H9 (cell line): ENCODE measurements around the gene VPS72. TPM values are rescaled to one million over a fixed set of nuclear protein-coding genes. Genes with fewer than 3 reads are reported as not detected.
A peak's percentile ranks its signal among the peaks of the same experiment; 100 is the strongest.

Experiments
- DNase-seq: peaks from one replicate; pipeline ENCODE4 v3.0.0-alpha.2; 2017
- H2AFZ ChIP-seq: one replicate; pipeline ENCODE4 v1.6.1; 2013; ENCODE audit warnings: mild to moderate bottlenecking, low read length, control low read depth, moderate library complexity
- H2AK5ac ChIP-seq: 2 replicates; pipeline ENCODE4 v1.6.1; 2013; ENCODE audit warnings: low read length, control low read depth, mixed read lengths; ENCODE audit not compliant: insufficient read length
- H2BK120ac ChIP-seq: one replicate; pipeline ENCODE4 v1.6.1; 2013; ENCODE audit warnings: low read depth, mild to moderate bottlenecking, low read length, control low read depth, inconsistent platforms; ENCODE audit not compliant: poor library complexity, severe bottlenecking
- H2BK12ac ChIP-seq: 2 replicates; pipeline ENCODE4 v1.6.1; 2013; ENCODE audit warnings: low read length, control low read depth, mixed read lengths, low read depth; ENCODE audit not compliant: insufficient read length
- H2BK15ac ChIP-seq: 2 replicates; pipeline ENCODE4 v1.6.1; 2013; ENCODE audit warnings: low read depth, low read length, control low read depth
- H2BK20ac ChIP-seq: one replicate; pipeline ENCODE4 v1.6.1; 2013; ENCODE audit warnings: low read depth, mild to moderate bottlenecking, low read length, control low read depth, inconsistent platforms; ENCODE audit not compliant: poor library complexity, severe bottlenecking
- H2BK5ac ChIP-seq: 2 replicates; pipeline ENCODE4 v1.6.1; 2013; ENCODE audit warnings: low read length, control low read depth, mixed read lengths; ENCODE audit not compliant: insufficient read length
- H3K14ac ChIP-seq: 2 replicates; pipeline ENCODE4 v1.6.1; 2013; ENCODE audit warnings: low read length, control low read depth; ENCODE audit not compliant: insufficient read depth
- H3K18ac ChIP-seq: 2 replicates; pipeline ENCODE4 v1.6.1; 2013; ENCODE audit warnings: low read depth, mild to moderate bottlenecking, mixed read lengths, low read length, control low read depth; ENCODE audit not compliant: insufficient read length
- H3K23ac ChIP-seq: 2 replicates; pipeline ENCODE4 v1.6.1; 2013; ENCODE audit warnings: low read length, control low read depth, mixed read lengths, low read depth; ENCODE audit not compliant: insufficient read length
- H3K23me2 ChIP-seq: 2 replicates; pipeline ENCODE4 v1.6.1; 2013; ENCODE audit warnings: low read depth, mild to moderate bottlenecking, mixed read lengths, low read length, control low read depth; ENCODE audit not compliant: insufficient read length, poor library complexity, severe bottlenecking
- H3K27ac ChIP-seq: 2 replicates; pipeline ENCODE4 v1.5.1; 2013; ENCODE audit warnings: low read length, control low read depth, mixed read lengths, low read depth; ENCODE audit not compliant: insufficient read length
- H3K27me3 ChIP-seq: 2 replicates; pipeline ENCODE4 v1.6.1; 2013; ENCODE audit warnings: low read length, control low read depth, inconsistent platforms; ENCODE audit not compliant: insufficient read depth
- H3K4ac ChIP-seq: 2 replicates; pipeline ENCODE4 v1.6.1; 2013; ENCODE audit warnings: low read depth, mild to moderate bottlenecking, control low read depth, inconsistent platforms, low read length, moderate library complexity
- H3K4me1 ChIP-seq: 2 replicates; pipeline ENCODE4 v1.6.1; 2013; ENCODE audit warnings: low read length, control low read depth, inconsistent platforms; ENCODE audit not compliant: insufficient read depth
- H3K4me2 ChIP-seq: 2 replicates; pipeline ENCODE4 v1.6.1; 2013; ENCODE audit warnings: low read length, control low read depth, mixed read lengths; ENCODE audit not compliant: insufficient read length, insufficient read depth
- H3K56ac ChIP-seq: 2 replicates; pipeline ENCODE4 v1.6.1; 2013; ENCODE audit warnings: low read depth, mild to moderate bottlenecking, mixed read lengths, low read length, control low read depth; ENCODE audit not compliant: insufficient read length
- H3K79me1 ChIP-seq: 2 replicates; pipeline ENCODE4 v1.6.1; 2013; ENCODE audit warnings: low read depth, mild to moderate bottlenecking, moderate library complexity, low read length, control low read depth, inconsistent platforms; ENCODE audit not compliant: insufficient read depth, poor library complexity, severe bottlenecking
- H3K79me2 ChIP-seq: 2 replicates; pipeline ENCODE4 v1.6.1; 2013; ENCODE audit warnings: low read length, control low read depth, inconsistent platforms; ENCODE audit not compliant: insufficient read depth
- H3K9ac ChIP-seq: 2 replicates; pipeline ENCODE4 v1.6.1; 2013; ENCODE audit warnings: low read length, control low read depth, mixed read lengths; ENCODE audit not compliant: insufficient read length; ENCODE audit errors: extremely low read depth
- H3K9me3 ChIP-seq: one replicate; pipeline ENCODE4 v1.6.1; 2013; ENCODE audit warnings: low read depth, low read length, inconsistent platforms; ENCODE audit not compliant: control insufficient read depth
- H3T11ph ChIP-seq: one replicate; pipeline ENCODE4 v1.6.1; 2013; ENCODE audit warnings: mild to moderate bottlenecking, low read length, control low read depth, inconsistent platforms
- H4K20me1 ChIP-seq: one replicate; pipeline ENCODE4 v1.6.1; 2013; ENCODE audit not compliant: control insufficient read depth, insufficient read length, insufficient read depth
- H4K5ac ChIP-seq: 2 replicates; pipeline ENCODE4 v1.6.1; 2013; ENCODE audit warnings: low read depth, mild to moderate bottlenecking, mixed read lengths, low read length, control low read depth; ENCODE audit not compliant: insufficient read length
- H4K8ac ChIP-seq: replicated peaks from 2 replicates; pipeline ENCODE4 v1.6.1; 2013; ENCODE audit warnings: low read length, control low read depth, mixed read lengths, low read depth; ENCODE audit not compliant: insufficient read length
- H4K91ac ChIP-seq: 2 replicates; pipeline ENCODE4 v1.6.1; 2013; ENCODE audit warnings: low read depth, mild to moderate bottlenecking, moderate library complexity, mixed read lengths, low read length, control low read depth; ENCODE audit not compliant: insufficient read length
- H3K27ac Mint-ChIP-seq, 3 experiments: 2 replicates in 2 of 3; 3 replicates in 1 of 3; pipeline ENCODE4 v1.8.0; 2020 to 2021; ENCODE audit warnings: mixed read lengths in 3 of 3, mild to moderate bottlenecking in 1 of 3, moderate library complexity in 1 of 3
- H3K27me3 Mint-ChIP-seq: 2 replicates; pipeline ENCODE4 v1.8.0; 2021; ENCODE audit warnings: low read depth, mild to moderate bottlenecking, moderate library complexity, mixed read lengths
- H3K36me3 Mint-ChIP-seq, 3 experiments: 2 replicates in 2 of 3; 3 replicates in 1 of 3; pipeline ENCODE4 v1.8.0; 2020 to 2021; ENCODE audit warnings: low read depth in 3 of 3, mixed read lengths in 3 of 3; ENCODE audit not compliant: insufficient read depth in 1 of 3
- H3K4me1 Mint-ChIP-seq, 2 experiments: 2 replicates each; pipeline ENCODE4 v1.8.0; 2020; ENCODE audit warnings: mixed read lengths in 2 of 2
- H3K4me3 Mint-ChIP-seq, 2 experiments: 2 replicates in 1 of 2; 3 replicates in 1 of 2; pipeline ENCODE4 v1.8.0; 2020 to 2021; ENCODE audit warnings: mild to moderate bottlenecking in 2 of 2, mixed read lengths in 2 of 2, moderate library complexity in 1 of 2
- H3K9me3 Mint-ChIP-seq, 2 experiments: 2 replicates in 1 of 2; 3 replicates in 1 of 2; pipeline ENCODE4 v1.8.0; 2020; ENCODE audit warnings: mild to moderate bottlenecking in 2 of 2, mixed read lengths in 2 of 2, moderate library complexity in 1 of 2
- CTCF ChIP-seq: fragments of 200-600 bp; sonication (generic); conservative IDR thresholded peaks from 3 replicates; pipeline ENCODE4 v1.8.0; 2021; ENCODE audit warnings: antibody characterized with exemption, mild to moderate bottlenecking
- total RNA-seq: library from RNA; stranded (reverse); gene quantifications from 2 replicates; pipeline ENCODE4 v1.2.1, GENCODE V29; 2021

Gene VPS72
- total RNA-seq, 1 experiment from 2014 or later: 91.4 TPM

- Histone ChIP-seq H2BK12ac (no peak overlapping the region), H2AFZ (no peak overlapping the region), H3K79me1 (no peaks in the 10 kb centered on the region), H3K56ac (no peak overlapping the region), H3K9ac (no peak overlapping the region), H3K4me1 (no peaks in the 10 kb centered on the region), H2BK5ac (no peak overlapping the region), H4K91ac (no peak overlapping the region), H2BK120ac (no peak overlapping the region), H3K23me2 (no peaks in the 10 kb centered on the region), H3T11ph (no peak overlapping the region), H3K27me3 (no peaks in the 10 kb centered on the region), H2BK20ac (no peak overlapping the region), H3K4me2 (no peak overlapping the region), H4K8ac (no peak overlapping the region), H3K79me2 (no peaks in the 10 kb centered on the region), H3K27ac (no peak overlapping the region), H2AK5ac (no peak overlapping the region), H3K4ac (no peak overlapping the region), H3K14ac (no peak overlapping the region), H3K9me3 (no peaks in the 10 kb centered on the region), H2BK15ac (no peak overlapping the region), H4K5ac (no peak overlapping the region), H3K23ac (no peak overlapping the region), H3K18ac (no peak overlapping the region), H4K20me1 (no peaks in the 10 kb centered on the region)
- Mint-ChIP-seq H3K27me3 (no peaks in the 10 kb centered on the region), H3K9me3 (no peaks in the 10 kb centered on the region; a peak in 1 of 5 replicates), H3K27ac (peak overlapping the region in 2 of 3 experiments; percentile 53 to 59; a peak in 2 of 7 replicates), H3K4me1 (peaks cover 12 to 14% of the 10 kb centered on the region in 2 experiments), H3K4me3 (no peak overlapping the region), H3K36me3 (peaks cover 5 to 29% (median 25%) of the 10 kb centered on the region in 3 experiments; a peak in 6 of 7 replicates)
- DNase-seq: no peak
- TF ChIP-seq CTCF: no peak
These were observed 30.6 kb downstream of the VPS72 start for GRCh38 chr1:151159373-151159772.
